ENCODE measurements around the gene CDC34. TPM values are rescaled to one million over a fixed set of nuclear protein-coding genes. Genes with fewer than 3 reads are reported as not detected.

Gene CDC34, protein sequence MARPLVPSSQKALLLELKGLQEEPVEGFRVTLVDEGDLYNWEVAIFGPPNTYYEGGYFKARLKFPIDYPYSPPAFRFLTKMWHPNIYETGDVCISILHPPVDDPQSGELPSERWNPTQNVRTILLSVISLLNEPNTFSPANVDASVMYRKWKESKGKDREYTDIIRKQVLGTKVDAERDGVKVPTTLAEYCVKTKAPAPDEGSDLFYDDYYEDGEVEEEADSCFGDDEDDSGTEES
- 10 to 100 TPM; 46.3 to 59.6 TPM for total RNA-seq

DNA sequence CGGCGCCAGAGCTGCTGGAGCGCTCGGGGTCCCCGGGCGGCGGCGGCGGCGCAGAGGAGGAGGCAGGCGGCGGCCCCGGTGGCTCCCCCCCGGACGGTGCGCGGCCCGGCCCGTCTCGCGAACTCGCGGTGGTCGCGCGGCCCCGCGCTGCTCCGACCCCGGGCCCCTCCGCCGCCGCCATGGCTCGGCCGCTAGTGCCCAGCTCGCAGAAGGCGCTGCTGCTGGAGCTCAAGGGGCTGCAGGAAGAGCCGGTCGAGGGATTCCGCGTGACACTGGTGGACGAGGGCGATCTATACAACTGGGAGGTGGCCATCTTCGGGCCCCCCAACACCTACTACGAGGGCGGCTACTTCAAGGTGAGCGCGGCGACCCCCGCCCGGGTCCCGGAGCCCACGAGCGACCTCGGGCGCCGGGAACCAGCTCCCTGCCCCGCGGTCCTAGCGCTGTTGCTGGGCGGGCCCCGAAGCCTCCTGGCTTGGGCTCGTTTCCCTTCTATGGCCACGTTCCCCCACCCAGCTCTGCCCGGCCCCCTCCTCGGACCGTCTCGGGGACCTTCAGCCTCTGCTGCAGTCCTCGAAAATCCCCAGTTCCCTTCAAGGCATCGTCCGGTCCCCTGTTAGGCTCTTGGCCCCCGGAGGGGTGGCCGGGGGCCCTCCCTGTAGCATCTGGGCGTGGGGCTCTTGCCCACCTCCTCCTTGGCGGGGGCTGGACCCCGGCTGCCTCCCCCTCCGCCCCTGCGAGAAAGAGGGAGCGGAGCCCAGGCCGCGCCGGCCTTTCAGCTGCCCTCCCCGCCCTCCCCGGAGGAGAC, at the start of gene CDC34:
CDC34 (plus strand) TSS at position 8 of the 808 bp plus-strand sequence; CDS start at position 180, 172 bp downstream.
- no peaks in the 10 kb centered on the region for H3K36me3 Mint-ChIP-seq
- H3K27ac Mint-ChIP-seq = peak within 1 kb of the TSS; percentile 81 to 87
- DNase-seq (ENCODE audit: low spot score in 2 of 2) (no peak), ATAC-seq (peak; percentile 13 to 37)
- H3K9me3 Mint-ChIP-seq = no peaks in the 10 kb centered on the region

DNA sequence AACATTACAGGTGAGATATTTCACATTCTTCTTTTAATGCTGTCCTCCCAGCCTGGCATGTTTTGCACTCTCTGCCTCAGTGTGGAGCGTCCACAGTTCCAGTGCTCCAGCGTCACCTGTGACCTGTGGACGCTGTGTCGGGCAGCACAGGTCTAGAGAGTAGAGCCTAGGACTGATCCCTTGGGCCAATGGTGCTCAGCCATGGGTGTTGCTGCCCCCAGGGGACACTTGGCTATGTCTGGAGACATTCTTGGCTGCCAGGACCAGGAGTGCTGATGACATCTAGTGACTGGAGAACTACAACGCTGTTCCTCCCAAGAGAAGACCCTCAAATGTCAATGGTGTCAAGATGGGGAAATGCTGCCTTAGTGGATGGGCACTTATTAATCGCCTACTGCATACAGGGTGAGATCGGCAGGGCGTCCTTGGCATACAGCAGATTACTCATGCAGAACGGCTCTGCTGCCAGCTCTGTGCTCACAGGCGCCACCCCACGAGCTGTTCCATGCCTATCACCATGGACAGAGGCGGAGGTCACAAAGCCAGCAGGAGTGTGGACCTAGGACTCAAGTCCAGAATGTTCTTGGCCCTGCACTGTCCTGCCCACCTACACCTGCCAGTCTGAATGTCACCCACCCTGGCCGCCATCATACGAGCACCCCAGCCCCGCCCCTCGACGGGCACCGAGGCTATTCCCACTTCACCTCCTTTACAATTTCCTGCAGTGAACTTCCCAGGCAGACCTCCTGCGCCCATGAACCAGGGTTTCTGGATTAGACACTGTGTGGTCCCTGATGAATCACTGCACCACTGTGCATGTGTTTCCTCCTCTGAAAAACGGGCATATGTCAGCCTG, 49.1 kb upstream of the CDC34 start:
- DNase-seq (ENCODE audit: low spot score in 2 of 2) = no peak
- peaks cover 5 to 19% of the 10 kb centered on the region in 2 donors for H3K36me3 Mint-ChIP-seq

GRCh38 chr19:483332-484072, 48.1 kb upstream of the CDC34 start:
- Mint-ChIP-seq H3K9me3 (peaks cover 18 to 28% of the 10 kb centered on the region in 2 donors), H3K36me3 (peaks cover 5 to 25% of the 10 kb centered on the region in 2 donors), H3K27ac (no peak overlapping the region)
- DNase-seq (ENCODE audit: low spot score in 2 of 2) (no peak), ATAC-seq (no peak)

More for the DNA sequence above, 49.1 kb upstream of the CDC34 start:
- peak overlapping the region in 1 of 2 donors; percentile 97 for H3K27ac Mint-ChIP-seq
- H3K9me3 Mint-ChIP-seq = peaks cover 18 to 28% of the 10 kb centered on the region in 2 donors
- ATAC-seq = no peak

- Mint-ChIP-seq H3K36me3 (peaks cover 5 to 25% of the 10 kb centered on the region in 2 donors), H3K9me3 (peaks cover 18 to 28% of the 10 kb centered on the region in 2 donors), H3K27ac (no peak overlapping the region)
- ATAC-seq (no peak), DNase-seq (ENCODE audit: low spot score in 2 of 2) (no peak)
These were observed 47.1 kb upstream of the CDC34 start for GRCh38 chr19:484494-484893.

GRCh38 chr19:485077-485476, 46.5 kb upstream of the CDC34 start:
- DNase-seq (ENCODE audit: low spot score in 2 of 2) = no peak
- Mint-ChIP-seq H3K9me3 (peaks cover 15 to 24% of the 10 kb centered on the region in 2 donors), H3K36me3 (peaks cover 5 to 21% of the 10 kb centered on the region in 2 donors), H3K27ac (no peak overlapping the region)
- no peak for ATAC-seq

DNA sequence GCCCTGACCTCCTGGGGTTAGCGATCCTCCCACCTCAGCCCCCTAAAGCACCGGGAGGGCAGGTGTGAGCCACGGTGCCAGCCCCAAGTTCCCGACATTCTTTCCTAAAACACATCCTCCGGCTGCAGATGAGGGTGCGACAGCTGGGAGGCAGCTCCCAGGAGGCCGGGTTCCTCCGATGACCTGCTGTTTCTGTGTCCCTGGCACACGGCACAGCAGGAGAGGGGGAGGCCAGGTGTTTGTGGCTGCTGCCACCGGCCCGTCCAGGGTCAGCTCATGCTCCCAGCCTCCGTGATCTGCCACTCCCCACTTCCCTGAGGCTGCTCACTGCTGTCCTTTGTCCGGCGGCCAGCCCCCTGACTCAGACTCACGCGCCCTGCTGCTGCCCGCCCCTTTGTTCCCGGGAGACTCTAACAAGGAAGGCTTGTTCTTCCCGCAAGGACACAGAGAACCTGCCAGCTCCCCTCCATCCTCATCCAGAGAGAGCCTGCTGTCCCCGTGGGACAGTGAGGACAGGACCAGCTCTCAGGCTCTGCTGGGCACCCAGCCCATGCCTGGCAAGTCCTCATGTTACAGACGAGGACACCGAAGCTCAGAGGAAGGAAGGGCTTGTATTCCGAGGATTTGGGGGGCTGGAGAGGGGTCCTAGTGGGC, 45.9 kb upstream of the CDC34 start:
- Mint-ChIP-seq H3K36me3 (peaks cover 5 to 15% of the 10 kb centered on the region in 2 donors), H3K9me3 (peaks cover 9 to 18% of the 10 kb centered on the region in 2 donors), H3K27ac (no peak overlapping the region)
- DNase-seq (ENCODE audit: low spot score in 2 of 2) (no peak), ATAC-seq (no peak)

DNA sequence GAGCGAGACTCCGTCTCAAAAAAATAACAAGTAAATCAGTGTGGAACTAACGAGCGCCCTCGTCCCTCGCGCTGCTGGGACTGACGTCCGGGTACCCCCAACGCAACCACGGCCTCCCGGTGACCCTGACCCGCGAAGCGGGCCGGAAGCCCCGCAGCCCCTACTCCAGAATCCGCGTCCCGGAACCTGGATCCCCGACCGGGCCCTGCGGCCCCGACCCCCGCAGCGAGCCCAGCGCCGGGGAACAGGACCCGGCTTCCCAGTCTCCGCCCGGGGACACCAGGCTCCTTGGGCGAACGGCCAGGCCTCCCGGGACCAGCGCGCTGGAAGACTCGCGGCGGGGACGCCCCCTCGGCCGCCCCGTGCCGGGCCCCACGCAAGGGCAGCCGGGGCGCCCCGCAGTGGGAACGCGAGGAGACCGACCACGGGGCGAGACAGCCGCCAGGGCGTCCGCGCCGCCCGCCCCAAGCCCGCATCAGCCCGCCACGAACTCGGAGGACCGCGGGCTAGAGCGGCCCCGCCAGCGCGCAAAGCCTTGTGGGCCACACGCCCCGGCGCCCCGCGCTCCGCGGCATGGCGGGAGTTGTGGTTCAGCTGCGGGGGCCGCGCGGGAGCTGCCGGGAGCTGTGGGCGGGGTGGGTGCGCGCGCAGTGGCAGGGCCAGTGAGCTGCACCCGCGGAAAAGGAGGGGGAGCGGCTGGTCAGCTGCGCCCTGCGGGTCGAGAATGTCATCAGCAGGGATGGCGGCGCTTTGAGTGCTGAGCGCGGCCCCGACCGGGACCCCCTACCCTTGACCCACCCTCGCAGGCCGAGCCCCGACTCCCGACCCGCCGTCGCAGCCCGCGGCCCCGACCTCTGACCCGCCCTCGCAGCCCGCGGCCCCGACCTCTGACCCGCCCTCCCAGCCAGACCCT, 42.8 kb upstream of the CDC34 start:
- ATAC-seq = peak; percentile 82 to 92
- peaks cover 0 to 3% of the 10 kb centered on the region in 2 donors for H3K9me3 Mint-ChIP-seq
- H3K27ac Mint-ChIP-seq = peak overlapping the region; percentile 79 to 89
- peak; percentile 79 to 90 for DNase-seq (ENCODE audit: low spot score in 2 of 2)
- peaks cover 0 to 10% of the 10 kb centered on the region in 2 donors for H3K36me3 Mint-ChIP-seq

GRCh38 chr19:489418-490196, 42.0 kb upstream of the CDC34 start:
- peaks cover 0 to 10% of the 10 kb centered on the region in 2 donors for H3K36me3 Mint-ChIP-seq
- ATAC-seq = peak; percentile 3 to 14
- H3K9me3 Mint-ChIP-seq = peaks cover 0 to 5% of the 10 kb centered on the region in 2 donors
- DNase-seq (ENCODE audit: low spot score in 2 of 2) = no peak
- H3K27ac Mint-ChIP-seq = peak overlapping the region in 1 of 2 donors; percentile 79

GRCh38 chr19:491146-491741, 40.3 kb upstream of the CDC34 start:
- Mint-ChIP-seq H3K27ac (no peak overlapping the region), H3K9me3 (peaks cover 0 to 5% of the 10 kb centered on the region in 2 donors), H3K36me3 (peaks cover 0 to 10% of the 10 kb centered on the region in 2 donors)
- DNase-seq (ENCODE audit: low spot score in 2 of 2) (no peak), ATAC-seq (no peak)

GRCh38 chr19:492091-492531, 39.4 kb upstream of the CDC34 start:
- ATAC-seq = peak in 1 of 2 donors; percentile 5

DNA sequence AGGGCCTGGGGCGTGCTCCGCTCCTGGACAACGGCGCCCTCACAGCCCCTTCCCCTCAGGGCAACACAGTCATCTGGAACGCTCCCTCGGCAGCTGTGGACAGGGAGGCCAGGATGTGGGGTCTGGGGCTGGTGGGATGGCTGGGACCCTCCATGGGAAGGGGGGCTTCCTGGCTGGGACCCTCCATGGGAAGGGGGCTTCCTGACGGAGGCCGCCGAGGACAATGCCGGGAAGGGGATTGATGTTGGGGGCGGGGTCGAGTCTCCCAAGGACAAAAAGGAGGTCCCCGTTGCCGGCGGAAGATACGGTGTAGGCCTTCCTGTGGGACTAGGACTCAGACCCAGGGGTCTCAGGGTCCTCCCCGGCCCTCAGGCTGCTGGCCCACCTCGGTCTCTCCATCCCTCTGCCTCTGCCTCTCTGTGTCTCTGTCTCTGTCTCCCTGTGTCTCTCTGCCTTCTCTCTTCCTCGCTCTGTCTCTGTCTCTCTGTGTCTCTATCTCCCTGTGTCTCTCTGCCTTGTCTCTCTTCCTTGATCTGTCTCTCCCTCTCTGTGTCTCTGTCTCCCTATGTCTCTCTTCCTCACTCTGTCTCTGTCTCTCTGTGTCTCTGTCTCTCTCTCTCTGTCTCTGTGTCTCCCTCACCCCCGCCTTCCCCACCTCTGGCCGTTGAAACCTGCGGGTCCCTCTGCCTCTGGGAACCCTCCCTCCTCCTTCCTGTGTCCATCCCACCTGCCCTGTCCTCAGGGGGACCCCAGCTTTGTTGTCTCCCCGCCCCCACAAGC, 38.0 kb upstream of the CDC34 start:
- Mint-ChIP-seq H3K36me3 (peaks cover 0 to 5% of the 10 kb centered on the region in 2 donors), H3K9me3 (peaks cover 0 to 5% of the 10 kb centered on the region in 2 donors), H3K27ac (peak overlapping the region in 1 of 2 donors; percentile 18)
- no peak for DNase-seq (ENCODE audit: low spot score in 2 of 2)
- no peak for ATAC-seq

More at GRCh38 chr19:492091-492531, 39.4 kb upstream of the CDC34 start:
- Mint-ChIP-seq H3K9me3 (peaks cover 0 to 5% of the 10 kb centered on the region in 2 donors), H3K36me3 (peaks cover 0 to 10% of the 10 kb centered on the region in 2 donors), H3K27ac (no peak overlapping the region)
- DNase-seq (ENCODE audit: low spot score in 2 of 2) = no peak

GRCh38 chr19:494171-495080, 37.1 kb upstream of the CDC34 start:
- ATAC-seq (no peak), DNase-seq (ENCODE audit: low spot score in 2 of 2) (no peak)
- H3K36me3 Mint-ChIP-seq = peaks cover 3 to 5% of the 10 kb centered on the region in 2 donors
- H3K27ac Mint-ChIP-seq = peak overlapping the region in 1 of 2 donors; percentile 18
- peaks cover 0 to 5% of the 10 kb centered on the region in 2 donors for H3K9me3 Mint-ChIP-seq

All from activated naive CD4-positive, alpha-beta T cell treated with anti-CD3 and anti-CD28 coated beads, Interleukin-2, amount 50 U/mL, for 72 hours (primary cell).